Tibial nerve (tissue), 4 donors: ENCODE data around the gene NUAK2.

Experiments used
- EP300 ChIP-seq, 2 donors: sonication (generic); formaldehyde crosslinking; IDR thresholded peaks; one replicate each; pipeline ENCODE4 v1.6.1; 2017; ENCODE audit warnings: antibody characterized with exemption in 2 of 2, mild to moderate bottlenecking in 1 of 2
- TF ChIP-seq, protein P1 (sequence below), 5 experiments: fragments of 200-600 bp in 3 of 5; fragments of 450-650 bp in 2 of 5; sonication (generic) in 3 of 5; IDR thresholded peaks; one replicate each; pipeline ENCODE4 v1.5.1; 2016 to 2019; ENCODE audit warnings: antibody characterized with exemption in 5 of 5, mild to moderate bottlenecking in 3 of 5, moderate library complexity in 2 of 5

DNA sequence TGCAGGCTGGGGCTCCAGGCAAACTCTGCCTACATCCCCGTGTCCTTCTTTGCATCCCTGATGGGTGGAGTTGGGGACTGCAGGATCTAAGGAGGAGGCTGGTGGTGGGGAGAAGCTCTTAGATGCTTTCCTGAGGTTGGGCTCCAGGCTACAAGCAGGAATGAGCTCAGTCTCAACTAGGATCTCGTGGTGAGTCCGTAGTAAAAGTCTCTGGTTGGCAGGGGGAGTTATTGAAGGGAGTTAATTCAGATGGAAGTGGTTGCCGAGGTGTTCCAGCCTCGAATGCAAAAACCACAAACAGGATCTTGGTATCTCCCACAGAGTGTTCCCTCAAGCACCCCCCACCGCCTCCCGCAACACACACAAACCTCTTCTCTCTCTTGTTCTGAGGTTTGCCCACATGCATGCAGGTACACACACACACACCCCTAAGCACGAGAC lies 58.8 kb downstream of the NUAK2 start:
- no peak for TF ChIP-seq EP300 (IDR thresholded peaks at IDR 0.05)
- TF ChIP-seq, protein P1, sequence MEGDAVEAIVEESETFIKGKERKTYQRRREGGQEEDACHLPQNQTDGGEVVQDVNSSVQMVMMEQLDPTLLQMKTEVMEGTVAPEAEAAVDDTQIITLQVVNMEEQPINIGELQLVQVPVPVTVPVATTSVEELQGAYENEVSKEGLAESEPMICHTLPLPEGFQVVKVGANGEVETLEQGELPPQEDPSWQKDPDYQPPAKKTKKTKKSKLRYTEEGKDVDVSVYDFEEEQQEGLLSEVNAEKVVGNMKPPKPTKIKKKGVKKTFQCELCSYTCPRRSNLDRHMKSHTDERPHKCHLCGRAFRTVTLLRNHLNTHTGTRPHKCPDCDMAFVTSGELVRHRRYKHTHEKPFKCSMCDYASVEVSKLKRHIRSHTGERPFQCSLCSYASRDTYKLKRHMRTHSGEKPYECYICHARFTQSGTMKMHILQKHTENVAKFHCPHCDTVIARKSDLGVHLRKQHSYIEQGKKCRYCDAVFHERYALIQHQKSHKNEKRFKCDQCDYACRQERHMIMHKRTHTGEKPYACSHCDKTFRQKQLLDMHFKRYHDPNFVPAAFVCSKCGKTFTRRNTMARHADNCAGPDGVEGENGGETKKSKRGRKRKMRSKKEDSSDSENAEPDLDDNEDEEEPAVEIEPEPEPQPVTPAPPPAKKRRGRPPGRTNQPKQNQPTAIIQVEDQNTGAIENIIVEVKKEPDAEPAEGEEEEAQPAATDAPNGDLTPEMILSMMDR (IDR thresholded peaks at IDR 0.05), result no peak
